HAP-1 (cell line): ENCODE data around the gene NXPH4.

Source experiments
- DNase-seq, 2 experiments: peaks; one replicate each; pipeline ENCODE4 v3.0.0-alpha.2; 2016 to 2020; ENCODE audit warnings: low spot score in 2 of 2
- H3K27me3 ChIP-seq: fragments of 250-450 bp; sonication (Bioruptor Pico); 2 replicates; pipeline ENCODE4 v1.5.1; 2020; ENCODE audit warnings: low read depth, mild to moderate bottlenecking, moderate library complexity
- H3K36me3 ChIP-seq: fragments of 250-450 bp; sonication (Bioruptor Pico); replicated peaks from 2 replicates; pipeline ENCODE4 v1.5.1; 2020; ENCODE audit warnings: mild to moderate bottlenecking
- H3K4me1 ChIP-seq: fragments of 250-450 bp; sonication (Bioruptor Pico); 2 replicates; pipeline ENCODE4 v1.5.1; 2020; ENCODE audit warnings: mild to moderate bottlenecking
- H3K4me3 ChIP-seq: fragments of 250-450 bp; sonication (Bioruptor Pico); 2 replicates; pipeline ENCODE4 v1.5.1; 2020; ENCODE audit warnings: mild to moderate bottlenecking, moderate library complexity
- H3K9me3 ChIP-seq: fragments of 250-450 bp; sonication (Bioruptor Pico); 2 replicates; pipeline ENCODE4 v1.5.1; 2020; ENCODE audit warnings: mild to moderate bottlenecking, moderate library complexity
- in situ Hi-C: fragments of 300-500 bp; cut with MboI; formaldehyde crosslinking; loops from 3 replicates; pipeline ENCODE4 v1.14.3; 2020; ENCODE audit warnings: low sequenced_read_pairs, inconsistent platforms, mixed read lengths

The NXPH4 gene

DNA sequence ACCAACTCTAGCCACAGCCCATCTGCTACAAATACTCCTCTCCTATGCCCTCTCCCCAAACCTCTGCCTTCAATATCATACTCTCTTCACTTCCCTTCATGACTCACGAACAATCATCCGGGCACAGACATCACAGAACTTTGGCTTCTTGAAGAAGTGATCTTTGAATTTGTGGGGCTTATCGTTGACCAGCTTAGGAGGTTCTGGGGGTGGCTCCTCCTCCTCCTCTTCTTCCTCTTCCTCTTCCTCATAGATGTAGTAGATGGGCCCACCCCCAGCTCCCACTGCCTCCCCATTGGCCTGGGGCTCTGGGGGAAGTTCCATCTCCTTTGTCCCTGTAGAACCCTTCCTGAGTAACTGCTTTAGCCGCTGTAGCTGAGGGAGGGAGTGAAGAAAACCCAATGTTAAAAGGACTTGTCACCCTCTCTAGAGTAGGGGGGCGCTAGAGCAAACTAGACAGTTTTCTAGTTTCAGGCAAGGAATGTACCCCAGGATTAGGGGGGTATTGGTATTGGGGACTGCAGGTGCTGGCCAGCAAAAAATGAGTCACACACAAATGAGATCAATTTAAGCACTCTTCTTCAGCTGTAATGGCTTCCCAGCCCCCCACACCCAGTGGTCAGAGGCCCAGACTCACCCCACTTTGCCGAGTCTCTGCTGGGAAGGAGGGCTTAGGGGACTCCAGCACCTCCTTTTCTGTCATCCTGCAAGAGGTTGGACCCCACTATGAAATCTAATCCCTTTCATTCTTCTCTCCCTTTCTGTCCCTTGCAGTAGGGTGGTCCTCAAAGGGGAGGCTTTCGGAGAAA lies 32.5 kb downstream of the NXPH4 start:
- in situ Hi-C loops = no loop called here
- H3K36me3 ChIP-seq = no peaks in the 10 kb centered on the region
- no peak for DNase-seq
- H3K9me3 ChIP-seq = no peaks in the 10 kb centered on the region
- H3K27me3 ChIP-seq = no peaks in the 10 kb centered on the region
- no peak overlapping the region for H3K4me3 ChIP-seq
- no peaks in the 10 kb centered on the region for H3K4me1 ChIP-seq

DNA sequence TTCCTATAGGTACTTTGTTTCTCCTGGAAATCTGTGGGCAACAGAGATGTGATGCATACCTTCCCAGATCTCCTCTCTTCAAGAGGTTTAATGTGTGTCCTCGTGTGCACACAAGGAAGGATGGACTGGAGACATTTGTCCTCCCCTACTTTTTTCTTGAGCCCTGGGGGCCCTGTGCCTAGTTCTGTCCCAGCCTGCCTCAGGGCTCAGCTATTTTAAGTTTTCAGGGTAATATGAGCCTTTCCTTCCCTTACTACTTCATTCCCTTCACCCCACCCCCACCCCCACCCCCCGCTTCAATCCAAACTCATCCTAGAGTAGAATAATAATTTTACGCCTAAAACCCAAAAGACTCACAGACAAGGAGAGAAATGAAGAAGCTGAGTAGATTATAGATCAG lies 33.9 kb downstream of the NXPH4 start:
- Histone ChIP-seq H3K4me1 (no peaks in the 10 kb centered on the region), H3K9me3 (no peaks in the 10 kb centered on the region), H3K36me3 (peaks cover 5% of the 10 kb centered on the region; the same call in 1 of the 2 replicates), H3K4me3 (no peak overlapping the region), H3K27me3 (no peaks in the 10 kb centered on the region)
- in situ Hi-C loops = no loop called here
- no peak for DNase-seq

DNA sequence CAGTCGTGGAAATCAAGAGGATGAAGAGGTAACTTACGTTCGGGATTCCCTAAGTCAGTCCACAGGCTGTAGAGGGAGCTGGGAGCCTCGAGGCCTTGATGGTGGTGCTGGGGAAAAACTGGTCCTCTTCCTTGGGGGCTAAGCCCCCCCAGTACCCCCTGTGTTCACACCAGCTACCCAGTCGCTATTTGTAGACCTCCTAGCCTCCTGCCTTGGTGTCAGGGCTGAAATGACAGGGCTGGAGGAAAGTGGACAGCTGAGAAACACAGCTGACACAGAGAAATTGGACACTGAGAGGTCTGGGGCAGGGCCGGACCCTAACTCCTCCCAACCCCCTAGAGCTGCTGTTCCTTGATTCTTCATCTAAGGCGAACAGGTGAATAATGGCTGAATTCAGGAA lies 34.4 kb downstream of the NXPH4 start, which contains the start of gene STAC3:
Gene STAC3, minus strand, starts transcription at position 232 of the 400 bp plus-strand sequence. CDS start 1,551 bp downstream, outside the sequence.
- Histone ChIP-seq H3K27me3 (no peaks in the 10 kb centered on the region), H3K9me3 (no peaks in the 10 kb centered on the region), H3K4me3 (no peak within 1 kb of the TSS), H3K4me1 (no peaks in the 10 kb centered on the region), H3K36me3 (peaks cover 9% of the 10 kb centered on the region; the same call in 1 of the 2 replicates)
- no peak for DNase-seq
- in situ Hi-C loops = no loop called here

DNA sequence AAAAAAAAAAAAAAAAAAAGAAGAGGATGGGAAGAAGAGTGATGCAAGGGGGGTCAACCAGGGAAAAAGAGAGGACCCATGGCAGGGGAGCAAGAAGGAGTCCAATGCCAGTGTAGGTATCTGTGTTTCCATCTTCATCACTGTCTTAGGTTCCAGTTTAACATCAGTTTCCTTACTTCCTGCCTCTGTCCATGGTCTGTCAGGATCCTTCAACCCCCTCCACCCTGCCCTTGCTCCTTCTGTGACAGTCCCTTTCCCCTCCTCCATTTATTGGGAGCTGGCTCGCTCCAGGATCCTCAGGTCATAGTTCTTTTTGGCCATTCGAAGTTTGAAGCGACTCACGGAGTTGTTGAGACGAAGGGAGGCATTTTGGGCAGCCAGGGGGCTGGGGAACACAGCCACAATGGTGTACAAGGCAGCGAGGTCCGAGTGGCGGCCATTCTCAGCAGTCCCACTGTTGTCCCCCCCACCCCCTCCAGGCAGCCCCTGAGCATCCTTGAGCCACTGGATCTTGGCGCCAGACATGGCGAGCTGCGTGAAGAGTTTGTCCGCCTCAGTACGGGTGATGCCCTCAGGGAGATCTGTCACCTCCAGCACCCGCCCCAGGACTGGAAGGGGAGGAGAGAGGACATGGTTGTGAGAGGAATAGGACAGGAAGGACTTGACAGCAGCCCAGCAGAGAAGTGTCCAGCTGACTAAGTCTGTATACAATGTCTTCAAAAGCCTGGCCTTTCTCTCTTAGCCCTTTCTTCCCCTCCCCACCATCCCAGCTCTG lies 38.1 kb downstream of the NXPH4 start:
- H3K9me3 ChIP-seq = no peaks in the 10 kb centered on the region
- H3K4me1 ChIP-seq = no peaks in the 10 kb centered on the region
- peaks cover 29% of the 10 kb centered on the region for H3K36me3 ChIP-seq
- H3K4me3 ChIP-seq = no peak overlapping the region
- H3K27me3 ChIP-seq = no peaks in the 10 kb centered on the region
- no peak for DNase-seq
- in situ Hi-C loops = no loop called here

DNA sequence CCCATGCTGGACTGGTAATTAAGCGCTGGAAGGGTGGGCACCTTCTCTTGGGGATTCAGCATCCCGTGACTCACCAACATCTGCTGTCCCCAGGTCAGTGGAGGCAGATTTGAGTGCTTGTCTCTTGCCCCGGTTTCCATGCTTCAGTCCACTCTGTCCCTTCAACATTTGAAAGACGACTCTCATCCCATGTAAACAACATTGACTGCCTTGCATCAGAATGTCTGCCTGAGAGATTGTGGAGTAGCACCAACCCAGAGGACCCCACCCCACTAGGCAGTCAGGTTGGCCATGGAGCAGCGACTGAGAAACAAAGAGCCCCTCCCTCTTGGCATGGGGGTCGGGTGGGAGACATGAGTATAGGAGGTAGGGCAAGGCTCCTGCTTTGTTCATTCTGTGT lies 39.3 kb downstream of the NXPH4 start:
- in situ Hi-C loops = no loop called here

DNA sequence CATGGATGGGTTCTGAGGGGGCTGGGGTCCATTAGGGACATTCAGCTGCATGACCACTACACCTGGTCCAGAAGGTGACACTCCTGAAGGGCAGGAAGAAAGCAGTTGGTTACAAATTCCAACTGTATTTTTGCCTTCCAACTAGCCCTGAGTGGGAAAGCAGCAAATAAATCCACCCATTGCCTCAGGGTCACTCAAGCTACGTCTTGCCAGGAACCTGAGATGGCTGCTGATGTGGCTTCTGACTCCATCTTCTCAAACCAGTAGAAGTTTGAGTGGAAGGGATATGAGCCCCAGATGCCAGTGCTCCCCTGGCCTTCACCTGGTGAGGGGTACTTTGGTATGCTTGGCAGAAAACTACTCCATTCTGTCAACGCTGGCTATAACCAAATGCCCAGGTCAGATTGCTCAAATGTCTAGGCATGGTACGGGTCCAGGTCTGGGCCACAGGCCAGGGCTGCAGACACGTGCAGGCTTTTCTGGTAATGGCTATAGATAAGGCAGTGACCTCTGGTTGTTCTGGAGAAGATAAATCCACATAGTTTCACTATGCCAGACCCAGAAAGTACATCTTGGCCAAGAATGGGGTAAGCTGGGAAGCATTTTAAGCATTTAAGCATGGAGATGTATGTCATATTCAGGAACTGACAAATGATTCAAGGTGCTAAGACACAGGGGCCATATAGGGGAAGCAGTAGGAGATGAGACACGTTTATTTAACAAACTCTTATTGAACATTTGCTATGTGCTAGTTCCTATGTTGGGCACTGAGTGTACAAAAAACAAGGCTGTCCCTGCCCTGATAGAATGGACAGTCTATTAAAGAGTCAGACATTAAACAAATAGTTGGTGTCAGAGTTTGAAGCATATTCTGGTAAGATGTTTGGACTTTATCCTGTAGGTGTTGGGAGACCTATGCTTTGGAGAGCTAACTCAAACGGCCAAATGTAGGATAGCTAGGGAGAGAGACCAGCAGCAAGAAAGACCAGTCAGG lies 42.7 kb downstream of the NXPH4 start:
- H3K9me3 ChIP-seq = no peaks in the 10 kb centered on the region
- in situ Hi-C loops = no loop called here
- no peak overlapping the region for H3K4me3 ChIP-seq
- no peaks in the 10 kb centered on the region for H3K27me3 ChIP-seq
- H3K36me3 ChIP-seq = peaks cover 35% of the 10 kb centered on the region
- DNase-seq = no peak
- no peaks in the 10 kb centered on the region for H3K4me1 ChIP-seq

More for the DNA sequence above, 39.3 kb downstream of the NXPH4 start:
- H3K4me3 ChIP-seq = no peak overlapping the region
- DNase-seq = no peak
- peaks cover 29% of the 10 kb centered on the region for H3K36me3 ChIP-seq
- no peaks in the 10 kb centered on the region for H3K9me3 ChIP-seq
- no peaks in the 10 kb centered on the region for H3K27me3 ChIP-seq
- no peaks in the 10 kb centered on the region for H3K4me1 ChIP-seq

DNA sequence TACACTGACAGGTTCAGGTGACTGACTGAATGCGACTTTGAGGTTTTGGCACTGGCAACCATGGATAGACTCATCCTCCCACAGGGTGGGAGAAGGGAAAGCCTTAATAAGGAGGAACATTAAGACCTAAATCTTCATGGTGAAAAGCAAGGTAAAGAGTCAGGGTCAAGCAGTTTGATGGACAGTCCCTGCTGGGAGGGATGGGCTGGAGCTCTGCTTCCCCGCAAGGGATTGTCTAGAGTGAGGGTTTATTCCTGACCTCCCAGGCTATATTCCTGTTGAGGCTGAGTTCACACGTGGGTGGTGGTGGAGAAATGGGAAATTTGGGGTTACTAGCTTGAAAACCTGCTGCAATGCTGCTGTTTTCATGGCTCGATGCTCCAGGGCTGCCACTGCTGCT lies 43.8 kb downstream of the NXPH4 start:
- in situ Hi-C loops = loop anchor here (5.0 kb wide), 1 partner anchor 197 kb away; the partner anchor contains the start of genes GLI1 and INHBE
- Histone ChIP-seq H3K4me1 (no peaks in the 10 kb centered on the region), H3K27me3 (no peaks in the 10 kb centered on the region), H3K9me3 (no peaks in the 10 kb centered on the region), H3K36me3 (peaks cover 32% of the 10 kb centered on the region), H3K4me3 (no peak overlapping the region)
- no peak for DNase-seq

DNA sequence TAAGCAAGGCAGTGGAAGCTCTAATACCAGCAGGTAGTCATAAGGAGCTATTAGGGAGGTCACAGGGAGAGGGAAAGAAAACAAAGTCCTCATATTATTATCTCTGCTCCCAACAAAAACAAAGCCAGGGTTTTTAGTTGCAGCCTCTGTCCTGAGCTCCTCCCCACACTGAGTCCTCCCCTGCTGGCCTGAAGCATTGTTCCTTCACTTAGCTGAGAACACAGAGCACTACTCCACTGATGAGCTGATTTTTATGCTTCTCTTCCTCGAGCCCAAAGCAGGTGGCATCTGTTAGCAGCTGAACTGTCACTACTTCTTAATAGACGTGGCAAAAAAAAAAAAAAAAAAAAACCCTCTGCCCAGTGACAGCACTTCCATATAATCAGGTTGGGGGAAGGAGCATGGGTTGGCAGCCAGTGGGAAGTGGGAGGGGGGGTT lies 44.9 kb downstream of the NXPH4 start:
- DNase-seq = no peak
- Histone ChIP-seq H3K4me3 (no peak overlapping the region), H3K4me1 (no peaks in the 10 kb centered on the region), H3K9me3 (no peaks in the 10 kb centered on the region), H3K36me3 (peaks cover 23% of the 10 kb centered on the region), H3K27me3 (no peaks in the 10 kb centered on the region)
- in situ Hi-C loops = loop anchor here (5.0 kb wide), 1 partner anchor 196 kb away; the partner anchor contains the start of genes GLI1 and INHBE

DNA sequence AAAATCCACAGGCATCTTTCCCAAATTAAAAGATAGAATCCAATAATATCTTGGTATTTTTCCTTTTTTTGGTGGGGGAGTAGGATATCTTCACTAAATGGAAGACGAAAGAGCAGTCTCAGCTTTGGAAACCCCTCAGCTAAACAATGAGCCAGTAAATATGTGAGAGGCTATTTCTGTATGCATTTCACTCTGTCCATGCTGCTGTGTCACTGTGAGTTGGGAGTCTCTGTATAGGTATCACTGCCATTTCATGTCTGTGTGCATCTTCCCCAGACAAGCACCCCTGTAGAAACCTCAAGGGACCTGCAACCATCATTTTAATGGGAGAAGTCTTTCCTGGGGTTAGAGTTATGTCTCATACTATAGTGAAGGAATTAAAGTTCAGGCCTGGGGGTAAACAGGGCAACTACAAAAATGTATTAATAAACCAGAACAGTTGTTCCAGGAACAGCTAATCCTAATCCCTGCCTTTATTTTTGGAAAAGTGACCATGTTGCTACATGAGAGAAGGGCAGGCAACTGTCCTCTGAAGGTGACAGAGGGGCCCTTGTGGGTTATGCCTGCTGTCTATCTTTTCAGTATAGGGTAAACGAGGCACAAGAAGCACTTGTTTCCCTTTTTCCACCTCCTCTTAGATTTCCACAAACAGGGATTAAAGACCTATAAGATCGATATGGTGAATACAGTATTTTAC lies 45.7 kb downstream of the NXPH4 start:
- Histone ChIP-seq H3K36me3 (peaks cover 22% of the 10 kb centered on the region), H3K27me3 (no peaks in the 10 kb centered on the region), H3K9me3 (no peaks in the 10 kb centered on the region), H3K4me3 (no peak overlapping the region), H3K4me1 (no peaks in the 10 kb centered on the region)
- DNase-seq = no peak
- in situ Hi-C loops = loop anchor here (5.0 kb wide), 1 partner anchor 195 kb away; the partner anchor contains the start of genes GLI1 and INHBE

DNA sequence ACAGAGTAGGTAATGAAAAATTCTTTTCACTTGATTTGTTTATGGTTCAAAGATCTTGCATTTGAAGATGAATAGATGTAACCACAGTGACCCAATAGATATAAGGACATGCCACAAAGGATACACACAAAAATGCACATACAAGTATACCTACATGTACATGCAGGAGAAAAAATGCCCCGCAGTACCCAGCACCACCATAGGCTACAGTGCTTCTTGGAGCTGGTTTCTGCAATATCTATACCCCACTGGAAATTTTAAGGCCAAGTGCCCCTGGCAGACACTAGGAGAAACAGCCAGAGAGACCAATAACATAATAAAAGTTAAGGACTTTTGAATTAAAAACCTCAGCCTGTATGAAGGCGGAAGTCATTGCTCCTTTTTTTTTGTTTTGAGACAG lies 46.5 kb downstream of the NXPH4 start:
- Histone ChIP-seq H3K27me3 (no peaks in the 10 kb centered on the region), H3K36me3 (peaks cover 26% of the 10 kb centered on the region), H3K4me1 (no peaks in the 10 kb centered on the region), H3K9me3 (no peaks in the 10 kb centered on the region), H3K4me3 (no peak overlapping the region)
- in situ Hi-C loops = loop anchor here (5.0 kb wide), 1 partner anchor 194 kb away; the partner anchor contains the start of genes GLI1 and INHBE
- no peak for DNase-seq

DNA sequence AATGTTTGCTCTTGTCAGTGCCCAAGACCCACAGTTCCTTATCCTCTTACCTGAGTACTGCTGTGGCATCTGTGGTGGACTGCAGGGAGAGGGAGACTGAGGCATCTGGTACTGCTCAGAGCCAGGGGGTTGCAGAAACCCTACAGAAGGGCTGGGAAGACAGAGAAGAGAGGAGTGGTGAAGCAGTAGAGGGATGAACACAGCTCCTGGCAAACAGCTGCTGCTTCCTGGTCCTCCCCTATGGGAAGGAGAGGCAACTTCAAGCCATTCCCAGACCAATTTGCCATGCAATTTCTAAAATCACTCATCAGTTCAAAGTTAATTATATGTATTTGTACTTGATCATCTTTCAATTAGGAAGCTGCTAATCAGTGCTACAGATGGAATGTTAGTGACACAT lies 50.1 kb downstream of the NXPH4 start:
- no peak overlapping the region for H3K4me3 ChIP-seq
- no peaks in the 10 kb centered on the region for H3K27me3 ChIP-seq
- no peaks in the 10 kb centered on the region for H3K9me3 ChIP-seq
- no peaks in the 10 kb centered on the region for H3K4me1 ChIP-seq
- no peak for DNase-seq
- in situ Hi-C loops = no loop called here
- peaks cover 33% of the 10 kb centered on the region for H3K36me3 ChIP-seq

DNA sequence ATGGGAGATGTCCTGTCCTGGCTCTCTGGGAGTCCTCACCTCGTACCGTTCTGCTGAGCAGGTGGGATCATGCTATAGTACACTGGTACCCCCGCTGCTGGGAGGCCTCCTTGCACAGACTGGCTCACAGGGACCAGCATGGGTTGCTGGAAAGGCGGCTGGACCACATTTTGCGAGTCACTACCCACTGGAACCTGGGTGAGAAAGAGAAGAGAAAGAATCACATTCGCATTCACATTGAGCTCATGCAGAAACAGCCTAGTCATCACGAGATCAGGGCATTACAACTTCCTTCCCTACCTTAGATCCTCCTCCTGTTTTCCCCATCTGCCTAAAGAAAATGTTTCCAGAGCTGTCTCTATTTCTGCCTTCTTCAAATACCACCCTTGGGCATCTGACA lies 51.7 kb downstream of the NXPH4 start:
- H3K4me1 ChIP-seq = no peaks in the 10 kb centered on the region
- H3K9me3 ChIP-seq = no peaks in the 10 kb centered on the region
- in situ Hi-C loops = no loop called here
- peaks cover 28% of the 10 kb centered on the region for H3K36me3 ChIP-seq
- no peak for DNase-seq
- H3K27me3 ChIP-seq = no peaks in the 10 kb centered on the region
- H3K4me3 ChIP-seq = no peak overlapping the region
